Activated gamma-delta T cell treated with Interleukin-2 at 50 U/mL for 16 hours (primary cell): Measurements from ENCODE around the gene RGS11.
A peak's percentile ranks its signal among the peaks of the same experiment; 100 is the strongest.

Source experiments
- DNase-seq: peaks from one replicate; pipeline ENCODE4 v3.0.0-alpha.2; 2020

Gene RGS11

GRCh38 chr16:275786-276232 lies at the start of gene RGS11:
TSS of gene RGS11 (minus strand) at chr16:275944. CDS start at chr16:275911, 33 bp downstream.
- no peak for DNase-seq

GRCh38 chr16:324451-325334 lies 48.9 kb upstream of the RGS11 start:
- DNase-seq, result peak; percentile 73

DNA sequence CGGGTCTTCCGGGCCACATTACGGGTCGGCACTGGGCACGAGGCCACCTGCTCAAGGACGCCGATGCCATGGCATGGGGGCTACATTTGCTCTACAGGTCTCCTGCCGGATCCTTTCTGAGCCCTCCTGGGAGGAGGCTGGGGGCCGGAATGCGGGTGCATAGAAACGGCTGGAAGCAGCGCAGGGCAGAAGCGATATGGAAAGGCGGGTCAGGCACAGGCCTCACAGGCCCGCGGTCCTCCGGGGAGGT lies 48.4 kb upstream of the RGS11 start:
- DNase-seq, result no peak

- no peak for DNase-seq
Measured at GRCh38 chr16:322476-323143, 46.9 kb upstream of the RGS11 start.

DNA sequence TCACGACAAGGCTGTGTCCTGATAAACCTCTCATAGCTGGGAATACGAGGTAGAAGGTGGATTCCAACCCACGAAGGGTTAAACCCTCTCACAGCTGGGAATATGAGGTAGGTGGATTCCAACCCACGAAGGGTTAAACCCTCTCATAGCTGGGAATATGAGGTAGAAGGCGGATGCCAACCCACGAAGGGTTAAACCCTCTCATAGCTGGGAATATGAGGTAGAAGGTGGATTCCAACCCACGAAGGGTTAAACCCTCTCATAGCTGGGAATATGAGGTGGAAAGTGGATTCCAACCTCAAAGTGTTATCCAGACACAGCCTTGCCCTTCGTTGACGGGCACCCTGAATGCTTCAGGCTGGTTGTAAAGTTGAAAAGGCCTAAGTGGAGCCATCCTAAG lies 45.8 kb upstream of the RGS11 start:
- DNase-seq, result no peak

- DNase-seq, result no peak
Measured at GRCh38 chr16:320206-320605, 44.5 kb upstream of the RGS11 start.

DNA sequence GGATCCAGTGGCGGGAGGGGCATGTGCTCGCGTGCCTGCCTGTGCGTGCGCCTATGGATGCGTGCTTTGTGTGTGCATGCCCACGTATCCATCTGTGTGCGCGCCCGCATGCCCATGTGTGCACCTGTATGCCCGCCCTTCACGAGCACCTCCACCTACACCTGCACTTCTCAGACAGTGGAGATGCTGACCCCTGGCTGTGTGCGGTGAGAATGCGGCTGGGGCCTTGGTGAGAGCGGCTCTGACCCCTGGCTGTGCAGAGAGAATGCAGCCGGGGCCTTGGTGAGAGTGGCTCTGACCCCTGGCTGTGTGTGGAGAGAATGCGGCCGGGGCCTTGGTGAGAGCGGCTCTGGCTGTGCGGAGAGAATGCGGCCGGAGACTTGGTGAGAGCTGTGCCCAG lies 42.9 kb upstream of the RGS11 start:
- no peak for DNase-seq

DNA sequence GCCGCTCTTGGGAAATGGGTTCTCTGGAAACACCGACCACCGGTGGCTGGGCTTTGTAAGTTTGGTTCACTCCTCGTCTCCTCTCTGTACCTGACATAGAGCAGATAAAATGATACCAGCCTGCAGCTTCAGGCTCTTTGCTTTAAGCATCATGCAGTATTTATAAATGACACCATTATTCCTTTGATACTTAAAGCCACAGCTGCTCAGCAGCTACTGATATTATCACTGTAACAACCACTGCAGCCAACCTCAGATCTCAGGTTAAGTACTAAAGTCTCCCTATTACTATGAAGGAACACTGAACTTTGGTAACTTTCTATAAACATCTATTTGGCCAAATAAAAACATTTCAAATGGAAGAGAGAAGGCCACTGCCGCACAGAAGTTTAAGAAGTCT lies 41.8 kb upstream of the RGS11 start:
- no peak for DNase-seq

GRCh38 chr16:316741-317464 lies 41.2 kb upstream of the RGS11 start:
- DNase-seq, result no peak

DNA sequence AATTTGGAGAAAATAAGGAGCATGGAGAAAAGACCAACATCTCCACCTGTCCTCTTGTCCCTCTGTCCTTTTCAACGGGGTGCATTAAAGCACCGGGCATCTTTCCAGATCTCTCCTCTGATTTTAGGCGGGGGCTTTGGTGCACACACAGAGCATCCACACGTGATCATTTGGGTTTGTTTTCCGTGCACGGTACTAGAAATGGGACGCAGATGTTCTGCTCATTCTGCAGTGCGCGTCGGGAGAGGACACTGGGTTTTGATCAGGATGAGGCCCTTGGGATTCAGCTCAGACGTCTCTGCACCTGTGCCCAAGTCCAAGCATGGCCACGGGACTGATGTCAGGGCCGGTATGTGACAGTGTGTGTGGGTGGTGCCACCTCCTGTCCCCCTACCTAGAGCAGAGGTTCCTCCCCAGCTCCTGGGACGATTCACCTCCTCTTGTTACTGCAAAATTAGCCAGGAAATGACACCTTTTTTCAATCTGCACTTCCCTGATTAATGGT lies 39.1 kb upstream of the RGS11 start:
- DNase-seq, result no peak

GRCh38 chr16:314351-314750 lies 38.6 kb upstream of the RGS11 start:
- no peak for DNase-seq

DNA sequence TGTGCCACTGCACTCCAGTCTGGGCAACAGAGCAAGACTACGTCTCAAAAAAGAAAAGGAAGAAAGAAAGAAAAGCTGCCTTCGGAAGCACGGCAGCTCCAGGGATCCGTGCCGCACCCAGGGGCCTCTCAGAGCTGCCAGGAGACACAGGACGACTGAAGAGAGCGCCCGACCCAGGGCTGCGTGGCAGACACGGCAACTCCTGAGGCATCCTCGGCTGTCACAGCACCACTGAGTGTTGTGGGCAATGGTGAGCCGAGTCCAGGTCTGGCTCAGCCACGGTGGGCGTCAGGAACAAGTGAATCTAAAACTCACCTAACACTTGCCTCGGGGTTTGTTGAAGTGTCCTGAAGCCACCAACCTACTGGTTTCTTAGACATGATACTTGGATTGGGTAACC lies 36.0 kb upstream of the RGS11 start:
- no peak for DNase-seq

- peak; percentile 23 for DNase-seq
Measured at GRCh38 chr16:309476-309875, 33.7 kb upstream of the RGS11 start.

DNA sequence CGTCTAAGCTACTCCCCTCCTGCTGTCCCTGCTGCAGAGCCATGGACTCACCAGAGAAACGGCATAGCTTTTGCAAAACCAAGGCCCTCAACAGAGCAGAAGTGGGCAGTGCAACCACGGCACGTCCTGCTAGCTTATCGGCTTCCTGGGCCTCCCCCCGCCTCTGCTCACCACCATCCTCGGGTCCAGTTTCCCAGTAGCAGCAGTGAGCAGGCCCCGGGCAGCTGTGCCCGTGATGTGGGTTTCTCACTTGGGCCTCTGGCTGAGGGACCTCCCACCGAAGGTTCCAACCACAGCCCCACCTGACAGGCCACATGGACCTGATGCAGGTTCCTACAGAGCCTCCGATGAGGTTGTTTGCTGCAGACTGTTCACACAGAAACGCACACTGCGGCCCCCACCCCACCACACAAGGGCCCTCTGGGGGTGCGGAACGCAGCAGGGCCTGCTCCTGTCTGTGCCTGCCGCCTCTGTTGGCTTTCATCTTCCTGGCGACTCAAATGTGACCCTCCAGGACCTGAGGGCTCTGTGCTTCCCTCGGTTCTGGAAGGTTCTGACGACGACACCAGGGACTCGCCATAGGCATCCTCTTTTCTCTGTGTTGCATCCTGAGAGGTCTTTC lies 32.1 kb upstream of the RGS11 start:
- no peak for DNase-seq

GRCh38 chr16:306911-307370 lies 31.2 kb upstream of the RGS11 start:
- DNase-seq, result no peak

DNA sequence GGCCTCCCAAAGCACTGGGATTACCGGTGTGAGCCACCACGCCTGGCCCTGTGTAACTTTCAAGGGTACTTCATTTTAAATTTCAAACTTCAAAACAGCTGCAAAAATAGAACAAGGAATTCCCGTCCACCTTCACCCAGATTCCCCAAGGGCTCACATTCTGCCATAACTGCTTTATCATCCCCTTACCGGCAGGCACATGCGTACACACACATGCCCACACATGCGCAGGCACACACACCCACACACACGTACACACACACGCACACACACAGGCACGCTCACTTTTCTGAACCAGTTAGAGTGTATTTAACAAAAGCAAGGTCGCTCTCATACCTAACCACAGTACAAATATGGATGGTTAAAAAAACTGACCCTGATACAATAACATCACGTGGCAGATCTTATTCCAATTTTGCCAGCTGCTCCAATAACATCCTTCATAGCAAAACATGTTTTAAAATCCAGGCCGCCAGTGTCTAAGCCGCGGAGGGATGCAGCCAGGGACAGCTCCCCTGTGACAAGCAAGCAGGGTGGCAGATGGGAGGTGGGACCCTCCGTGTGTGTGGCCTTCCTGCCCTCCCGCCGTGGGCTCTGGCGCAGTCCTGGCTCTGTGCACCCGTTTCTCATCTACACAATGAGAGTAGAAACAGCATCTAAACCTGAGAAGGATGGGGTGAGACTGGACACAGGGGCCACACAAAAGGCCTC lies 30.3 kb upstream of the RGS11 start:
- DNase-seq, result no peak

DNA sequence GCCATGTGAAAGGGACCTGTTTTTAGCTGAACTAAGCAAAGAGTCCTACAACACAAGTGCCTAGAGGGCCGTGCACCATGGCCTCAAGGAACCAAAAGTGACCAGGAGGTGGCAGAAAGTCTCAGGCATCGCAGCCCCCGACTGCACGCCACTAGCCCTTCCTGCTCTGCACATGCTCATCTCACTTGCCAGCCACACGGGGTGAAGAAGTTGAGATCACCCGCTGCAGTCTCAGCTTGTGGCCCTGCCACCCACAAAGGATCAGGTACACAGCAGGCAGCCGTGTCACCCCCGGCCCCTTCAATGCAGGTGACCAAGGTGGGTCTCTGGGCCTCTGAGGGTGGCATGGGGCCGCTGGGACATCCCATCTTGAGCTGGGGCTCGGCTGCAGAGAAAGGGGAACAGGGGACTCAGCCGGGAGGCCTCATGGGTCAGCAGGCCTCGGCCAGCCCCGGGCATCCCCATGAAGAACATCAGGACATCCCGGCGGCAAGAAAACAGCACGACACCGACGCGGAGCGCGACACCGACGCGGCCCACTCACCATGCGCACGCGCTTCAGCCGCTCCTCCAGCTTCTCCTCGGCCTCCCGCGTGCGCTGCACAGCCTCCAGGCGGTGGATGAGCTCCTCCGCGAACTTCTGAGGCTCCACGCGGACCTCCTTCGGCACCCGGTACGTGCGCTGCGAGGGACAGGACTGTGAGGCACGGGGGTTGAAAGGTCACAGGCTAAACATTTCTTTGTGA lies 28.2 kb upstream of the RGS11 start:
- DNase-seq, result no peak

GRCh38 chr16:301950-302349 lies 26.2 kb upstream of the RGS11 start:
- no peak for DNase-seq

DNA sequence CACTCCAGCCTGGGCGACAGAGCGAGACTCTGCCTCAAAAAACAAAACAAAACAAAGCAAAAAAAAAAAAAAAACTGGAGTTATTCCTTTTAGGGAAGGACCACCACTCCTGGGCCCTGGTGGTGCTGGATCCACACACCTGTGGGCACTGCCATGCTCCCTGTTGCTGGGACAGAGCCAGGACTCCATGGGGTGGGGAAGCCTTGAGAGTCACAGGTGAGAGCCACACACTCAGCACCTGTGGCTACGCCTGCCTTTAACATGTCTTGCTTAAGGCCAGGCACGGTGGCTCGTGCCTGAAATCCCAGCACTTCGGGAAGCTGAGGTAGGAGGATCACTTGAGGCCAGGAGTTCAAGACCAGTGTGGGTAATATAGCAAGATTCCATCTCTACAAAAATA lies 25.5 kb upstream of the RGS11 start:
- no peak for DNase-seq

- no peak for DNase-seq
Measured at GRCh38 chr16:297832-298231, 22.1 kb upstream of the RGS11 start.

GRCh38 chr16:296806-297510 lies 21.2 kb upstream of the RGS11 start:
- DNase-seq, result no peak
